H9 (cell line): ENCODE data around the gene NRBF2. TPM values are rescaled to one million over a fixed set of nuclear protein-coding genes. Genes with fewer than 3 reads are reported as not detected.
"Not testable (repeated sequence)": the region's sequence is repeated elsewhere in the genome, so short reads cannot be mapped to it uniquely, and the experiment has no call there.

Source experiments
- DNase-seq: peaks from one replicate; pipeline ENCODE4 v3.0.0-alpha.2; 2017
- H2AFZ ChIP-seq: one replicate; pipeline ENCODE4 v1.6.1; 2013; ENCODE audit warnings: mild to moderate bottlenecking, low read length, control low read depth, moderate library complexity
- H2AK5ac ChIP-seq: 2 replicates; pipeline ENCODE4 v1.6.1; 2013; ENCODE audit warnings: low read length, control low read depth, mixed read lengths; ENCODE audit not compliant: insufficient read length
- H2BK120ac ChIP-seq: one replicate; pipeline ENCODE4 v1.6.1; 2013; ENCODE audit warnings: low read depth, mild to moderate bottlenecking, low read length, control low read depth, inconsistent platforms; ENCODE audit not compliant: poor library complexity, severe bottlenecking
- H2BK12ac ChIP-seq: 2 replicates; pipeline ENCODE4 v1.6.1; 2013; ENCODE audit warnings: low read length, control low read depth, mixed read lengths, low read depth; ENCODE audit not compliant: insufficient read length
- H2BK15ac ChIP-seq: 2 replicates; pipeline ENCODE4 v1.6.1; 2013; ENCODE audit warnings: low read depth, low read length, control low read depth
- H2BK20ac ChIP-seq: one replicate; pipeline ENCODE4 v1.6.1; 2013; ENCODE audit warnings: low read depth, mild to moderate bottlenecking, low read length, control low read depth, inconsistent platforms; ENCODE audit not compliant: poor library complexity, severe bottlenecking
- H2BK5ac ChIP-seq: 2 replicates; pipeline ENCODE4 v1.6.1; 2013; ENCODE audit warnings: low read length, control low read depth, mixed read lengths; ENCODE audit not compliant: insufficient read length
- H3K14ac ChIP-seq: 2 replicates; pipeline ENCODE4 v1.6.1; 2013; ENCODE audit warnings: low read length, control low read depth; ENCODE audit not compliant: insufficient read depth
- H3K18ac ChIP-seq: 2 replicates; pipeline ENCODE4 v1.6.1; 2013; ENCODE audit warnings: low read depth, mild to moderate bottlenecking, mixed read lengths, low read length, control low read depth; ENCODE audit not compliant: insufficient read length
- H3K23ac ChIP-seq: 2 replicates; pipeline ENCODE4 v1.6.1; 2013; ENCODE audit warnings: low read length, control low read depth, mixed read lengths, low read depth; ENCODE audit not compliant: insufficient read length
- H3K23me2 ChIP-seq: 2 replicates; pipeline ENCODE4 v1.6.1; 2013; ENCODE audit warnings: low read depth, mild to moderate bottlenecking, mixed read lengths, low read length, control low read depth; ENCODE audit not compliant: insufficient read length, poor library complexity, severe bottlenecking
- H3K27ac ChIP-seq: 2 replicates; pipeline ENCODE4 v1.5.1; 2013; ENCODE audit warnings: low read length, control low read depth, mixed read lengths, low read depth; ENCODE audit not compliant: insufficient read length
- H3K27me3 ChIP-seq: 2 replicates; pipeline ENCODE4 v1.6.1; 2013; ENCODE audit warnings: low read length, control low read depth, inconsistent platforms; ENCODE audit not compliant: insufficient read depth
- H3K4ac ChIP-seq: 2 replicates; pipeline ENCODE4 v1.6.1; 2013; ENCODE audit warnings: low read depth, mild to moderate bottlenecking, control low read depth, inconsistent platforms, low read length, moderate library complexity
- H3K4me1 ChIP-seq: 2 replicates; pipeline ENCODE4 v1.6.1; 2013; ENCODE audit warnings: low read length, control low read depth, inconsistent platforms; ENCODE audit not compliant: insufficient read depth
- H3K4me2 ChIP-seq: 2 replicates; pipeline ENCODE4 v1.6.1; 2013; ENCODE audit warnings: low read length, control low read depth, mixed read lengths; ENCODE audit not compliant: insufficient read length, insufficient read depth
- H3K56ac ChIP-seq: 2 replicates; pipeline ENCODE4 v1.6.1; 2013; ENCODE audit warnings: low read depth, mild to moderate bottlenecking, mixed read lengths, low read length, control low read depth; ENCODE audit not compliant: insufficient read length
- H3K79me1 ChIP-seq: 2 replicates; pipeline ENCODE4 v1.6.1; 2013; ENCODE audit warnings: low read depth, mild to moderate bottlenecking, moderate library complexity, low read length, control low read depth, inconsistent platforms; ENCODE audit not compliant: insufficient read depth, poor library complexity, severe bottlenecking
- H3K79me2 ChIP-seq: 2 replicates; pipeline ENCODE4 v1.6.1; 2013; ENCODE audit warnings: low read length, control low read depth, inconsistent platforms; ENCODE audit not compliant: insufficient read depth
- H3K9ac ChIP-seq: 2 replicates; pipeline ENCODE4 v1.6.1; 2013; ENCODE audit warnings: low read length, control low read depth, mixed read lengths; ENCODE audit not compliant: insufficient read length; ENCODE audit errors: extremely low read depth
- H3K9me3 ChIP-seq: one replicate; pipeline ENCODE4 v1.6.1; 2013; ENCODE audit warnings: low read depth, low read length, inconsistent platforms; ENCODE audit not compliant: control insufficient read depth
- H3T11ph ChIP-seq: one replicate; pipeline ENCODE4 v1.6.1; 2013; ENCODE audit warnings: mild to moderate bottlenecking, low read length, control low read depth, inconsistent platforms
- H4K20me1 ChIP-seq: one replicate; pipeline ENCODE4 v1.6.1; 2013; ENCODE audit not compliant: control insufficient read depth, insufficient read length, insufficient read depth
- H4K5ac ChIP-seq: 2 replicates; pipeline ENCODE4 v1.6.1; 2013; ENCODE audit warnings: low read depth, mild to moderate bottlenecking, mixed read lengths, low read length, control low read depth; ENCODE audit not compliant: insufficient read length
- H4K8ac ChIP-seq: replicated peaks from 2 replicates; pipeline ENCODE4 v1.6.1; 2013; ENCODE audit warnings: low read length, control low read depth, mixed read lengths, low read depth; ENCODE audit not compliant: insufficient read length
- H4K91ac ChIP-seq: 2 replicates; pipeline ENCODE4 v1.6.1; 2013; ENCODE audit warnings: low read depth, mild to moderate bottlenecking, moderate library complexity, mixed read lengths, low read length, control low read depth; ENCODE audit not compliant: insufficient read length
- H3K27ac Mint-ChIP-seq, 3 experiments: 2 replicates in 2 of 3; 3 replicates in 1 of 3; pipeline ENCODE4 v1.8.0; 2020 to 2021; ENCODE audit warnings: mixed read lengths in 3 of 3, mild to moderate bottlenecking in 1 of 3, moderate library complexity in 1 of 3
- H3K27me3 Mint-ChIP-seq: 2 replicates; pipeline ENCODE4 v1.8.0; 2021; ENCODE audit warnings: low read depth, mild to moderate bottlenecking, moderate library complexity, mixed read lengths
- H3K36me3 Mint-ChIP-seq, 3 experiments: 2 replicates in 2 of 3; 3 replicates in 1 of 3; pipeline ENCODE4 v1.8.0; 2020 to 2021; ENCODE audit warnings: low read depth in 3 of 3, mixed read lengths in 3 of 3; ENCODE audit not compliant: insufficient read depth in 1 of 3
- H3K4me1 Mint-ChIP-seq, 2 experiments: 2 replicates each; pipeline ENCODE4 v1.8.0; 2020; ENCODE audit warnings: mixed read lengths in 2 of 2
- H3K4me3 Mint-ChIP-seq, 2 experiments: 2 replicates in 1 of 2; 3 replicates in 1 of 2; pipeline ENCODE4 v1.8.0; 2020 to 2021; ENCODE audit warnings: mild to moderate bottlenecking in 2 of 2, mixed read lengths in 2 of 2, moderate library complexity in 1 of 2
- H3K9me3 Mint-ChIP-seq, 2 experiments: 2 replicates in 1 of 2; 3 replicates in 1 of 2; pipeline ENCODE4 v1.8.0; 2020; ENCODE audit warnings: mild to moderate bottlenecking in 2 of 2, mixed read lengths in 2 of 2, moderate library complexity in 1 of 2
- WGBS: extraction: QIAGEN DNeasy Blood & Tissue Kit; methylation state at CpG from one replicate; pipeline ENCODE4 v1.1.7; 2013; ENCODE audit warnings: missing lambda C conversion rate, low lambda C conversion rate, mixed read lengths; ENCODE audit not compliant: insufficient read length; ENCODE audit errors: extremely low coverage; 5-methylcytosine and 5-hydroxymethylcytosine counted together
- total RNA-seq: library from RNA; stranded (reverse); gene quantifications from 2 replicates; pipeline ENCODE4 v1.2.1, GENCODE V29; 2021

NRBF2 gene
- total RNA-seq, 1 experiment from 2014 or later, result 30.1 TPM

- not testable (repeated sequence) for H3K56ac ChIP-seq, H2AK5ac ChIP-seq, H3K27me3 ChIP-seq, H3T11ph ChIP-seq, H3K79me1 ChIP-seq, H3K4me1 ChIP-seq, H3K9me3 ChIP-seq, H2BK20ac ChIP-seq, H2BK5ac ChIP-seq, H2BK120ac ChIP-seq, H3K4me2 ChIP-seq, H3K9me3 Mint-ChIP-seq, H4K8ac ChIP-seq, H2BK12ac ChIP-seq, H3K4me3 Mint-ChIP-seq, H2BK15ac ChIP-seq, H4K20me1 ChIP-seq, H3K79me2 ChIP-seq, H3K14ac ChIP-seq, H3K4ac ChIP-seq, H3K23ac ChIP-seq, H4K5ac ChIP-seq, H2AFZ ChIP-seq, H3K36me3 Mint-ChIP-seq, H3K18ac ChIP-seq, H4K91ac ChIP-seq, H3K23me2 ChIP-seq, H3K9ac ChIP-seq, H3K27ac Mint-ChIP-seq, H3K27ac ChIP-seq, H3K27me3 Mint-ChIP-seq, DNase-seq
- no CpG with 5 or more reads among the region's 7 CpGs for WGBS
- peaks cover 19 to 28% of the 10 kb centered on the region in 2 experiments for H3K4me1 Mint-ChIP-seq
Observed at GRCh38 chr10:63102279-63102883, 30.7 kb upstream of the NRBF2 start.

GRCh38 chr10:63103178-63103577, 29.9 kb upstream of the NRBF2 start:
- H3K27ac Mint-ChIP-seq, H2BK120ac ChIP-seq, H3K36me3 Mint-ChIP-seq, H3K56ac ChIP-seq, H3K9me3 ChIP-seq, H2BK15ac ChIP-seq, H3K27me3 Mint-ChIP-seq, H2AK5ac ChIP-seq, H3K23me2 ChIP-seq, H3T11ph ChIP-seq, H3K9ac ChIP-seq, H4K20me1 ChIP-seq, H4K5ac ChIP-seq, H3K27me3 ChIP-seq, H3K18ac ChIP-seq, H3K4me3 Mint-ChIP-seq, H2BK5ac ChIP-seq, H3K9me3 Mint-ChIP-seq, H4K91ac ChIP-seq, H2AFZ ChIP-seq, DNase-seq, H3K23ac ChIP-seq, H3K79me2 ChIP-seq, H3K27ac ChIP-seq, H3K79me1 ChIP-seq, H2BK12ac ChIP-seq, H4K8ac ChIP-seq, H3K4me1 ChIP-seq, H3K4me2 ChIP-seq, H3K4ac ChIP-seq, H3K14ac ChIP-seq, H2BK20ac ChIP-seq: not testable (repeated sequence)
- H3K4me1 Mint-ChIP-seq, result peaks cover 19 to 28% of the 10 kb centered on the region in 2 experiments
- no CpG with 5 or more reads among the region's 4 CpGs for WGBS
